H1 (cell line): ENCODE data around the gene HLA-A. TPM values are rescaled to one million over a fixed set of nuclear protein-coding genes. Genes with fewer than 3 reads are reported as not detected.

ENCODE experiments used
- BACH1 ChIP-seq: IDR thresholded peaks from 2 replicates; pipeline ENCODE4 v1.6.1; 2012; ENCODE audit warnings: low read length, improper control_type of control experiment
- GABPA ChIP-seq: IDR thresholded peaks from 2 replicates; pipeline ENCODE4 v1.6.1; 2011; ENCODE audit warnings: mild to moderate bottlenecking, low read length, moderate library complexity, borderline replicate concordance; ENCODE audit not compliant: insufficient read depth
- RAD21 ChIP-seq, 2 experiments: IDR thresholded peaks in 1 of 2; conservative IDR thresholded peaks in 1 of 2; 2 replicates each; pipeline ENCODE4 v1.6.1; 2011; ENCODE audit warnings: low read depth in 2 of 2, low read length in 2 of 2, improper control_type of control experiment in 1 of 2, inconsistent platforms in 1 of 2, mild to moderate bottlenecking in 1 of 2, moderate library complexity in 1 of 2
- RBBP5 ChIP-seq: IDR thresholded peaks from 2 replicates; pipeline ENCODE4 v1.7.1; 2012; ENCODE audit warnings: low read depth, mild to moderate bottlenecking, inconsistent platforms, low read length, moderate library complexity, borderline replicate concordance
- TAF1 ChIP-seq: IDR thresholded peaks from 2 replicates; pipeline ENCODE4 v1.6.1; 2011; ENCODE audit warnings: mild to moderate bottlenecking, low read depth, low read length
- TBP ChIP-seq: IDR thresholded peaks from 2 replicates; pipeline ENCODE4 v1.6.1; 2011; ENCODE audit warnings: low read depth, low read length, improper control_type of control experiment
- polyA plus RNA-seq, 7 experiments: library from polyadenylated mRNA; depleted of rRNA in 3 of 7; stranded (reverse) in 5 of 7; unstranded in 2 of 7; fragments of >200 nt in 5 of 7; fragments of 200-250 nt in 2 of 7; gene quantifications; 1 replicate in 5 of 7; 2 replicates in 1 of 7; 4 replicates in 1 of 7; pipeline versions ENCODE4 v1.2.1 to v1.2.3, GENCODE V29; 2011 to 2013; ENCODE audit warnings: missing spikeins in 2 of 7, mixed read lengths in 2 of 7
- total RNA-seq: library from RNA; stranded (reverse); fragmentation: NEBNext Ultra II Directional; extraction: Animal tissue kit (Norgen Biotek cat#: 25700); gene quantifications from 2 replicates; pipeline ENCODE4 v1.2.1, GENCODE V29; 2021
- TF ChIP-seq, protein P1 (sequence below): fragments of 300-600 bp; sonication (generic); IDR thresholded peaks from 2 replicates; pipeline ENCODE4 v1.7.1; 2012; ENCODE audit warnings: low read length, moderate library complexity, mild to moderate bottlenecking, inconsistent platforms; ENCODE audit not compliant: insufficient replicate concordance
- TF ChIP-seq, protein P2 (sequence below): IDR thresholded peaks from 2 replicates; pipeline ENCODE4 v1.6.1; 2012; ENCODE audit warnings: inconsistent platforms

HLA-A gene
- total and polyA plus RNA-seq, 2 of the 8 experiments (the other 6 are each of a cell fraction or from before 2014, with no cell fraction given): 221 to 474 TPM

GRCh38 chr6:29942275-29943052 lies at the start of gene HLA-A (continued):
- TF ChIP-seq, protein P1, sequence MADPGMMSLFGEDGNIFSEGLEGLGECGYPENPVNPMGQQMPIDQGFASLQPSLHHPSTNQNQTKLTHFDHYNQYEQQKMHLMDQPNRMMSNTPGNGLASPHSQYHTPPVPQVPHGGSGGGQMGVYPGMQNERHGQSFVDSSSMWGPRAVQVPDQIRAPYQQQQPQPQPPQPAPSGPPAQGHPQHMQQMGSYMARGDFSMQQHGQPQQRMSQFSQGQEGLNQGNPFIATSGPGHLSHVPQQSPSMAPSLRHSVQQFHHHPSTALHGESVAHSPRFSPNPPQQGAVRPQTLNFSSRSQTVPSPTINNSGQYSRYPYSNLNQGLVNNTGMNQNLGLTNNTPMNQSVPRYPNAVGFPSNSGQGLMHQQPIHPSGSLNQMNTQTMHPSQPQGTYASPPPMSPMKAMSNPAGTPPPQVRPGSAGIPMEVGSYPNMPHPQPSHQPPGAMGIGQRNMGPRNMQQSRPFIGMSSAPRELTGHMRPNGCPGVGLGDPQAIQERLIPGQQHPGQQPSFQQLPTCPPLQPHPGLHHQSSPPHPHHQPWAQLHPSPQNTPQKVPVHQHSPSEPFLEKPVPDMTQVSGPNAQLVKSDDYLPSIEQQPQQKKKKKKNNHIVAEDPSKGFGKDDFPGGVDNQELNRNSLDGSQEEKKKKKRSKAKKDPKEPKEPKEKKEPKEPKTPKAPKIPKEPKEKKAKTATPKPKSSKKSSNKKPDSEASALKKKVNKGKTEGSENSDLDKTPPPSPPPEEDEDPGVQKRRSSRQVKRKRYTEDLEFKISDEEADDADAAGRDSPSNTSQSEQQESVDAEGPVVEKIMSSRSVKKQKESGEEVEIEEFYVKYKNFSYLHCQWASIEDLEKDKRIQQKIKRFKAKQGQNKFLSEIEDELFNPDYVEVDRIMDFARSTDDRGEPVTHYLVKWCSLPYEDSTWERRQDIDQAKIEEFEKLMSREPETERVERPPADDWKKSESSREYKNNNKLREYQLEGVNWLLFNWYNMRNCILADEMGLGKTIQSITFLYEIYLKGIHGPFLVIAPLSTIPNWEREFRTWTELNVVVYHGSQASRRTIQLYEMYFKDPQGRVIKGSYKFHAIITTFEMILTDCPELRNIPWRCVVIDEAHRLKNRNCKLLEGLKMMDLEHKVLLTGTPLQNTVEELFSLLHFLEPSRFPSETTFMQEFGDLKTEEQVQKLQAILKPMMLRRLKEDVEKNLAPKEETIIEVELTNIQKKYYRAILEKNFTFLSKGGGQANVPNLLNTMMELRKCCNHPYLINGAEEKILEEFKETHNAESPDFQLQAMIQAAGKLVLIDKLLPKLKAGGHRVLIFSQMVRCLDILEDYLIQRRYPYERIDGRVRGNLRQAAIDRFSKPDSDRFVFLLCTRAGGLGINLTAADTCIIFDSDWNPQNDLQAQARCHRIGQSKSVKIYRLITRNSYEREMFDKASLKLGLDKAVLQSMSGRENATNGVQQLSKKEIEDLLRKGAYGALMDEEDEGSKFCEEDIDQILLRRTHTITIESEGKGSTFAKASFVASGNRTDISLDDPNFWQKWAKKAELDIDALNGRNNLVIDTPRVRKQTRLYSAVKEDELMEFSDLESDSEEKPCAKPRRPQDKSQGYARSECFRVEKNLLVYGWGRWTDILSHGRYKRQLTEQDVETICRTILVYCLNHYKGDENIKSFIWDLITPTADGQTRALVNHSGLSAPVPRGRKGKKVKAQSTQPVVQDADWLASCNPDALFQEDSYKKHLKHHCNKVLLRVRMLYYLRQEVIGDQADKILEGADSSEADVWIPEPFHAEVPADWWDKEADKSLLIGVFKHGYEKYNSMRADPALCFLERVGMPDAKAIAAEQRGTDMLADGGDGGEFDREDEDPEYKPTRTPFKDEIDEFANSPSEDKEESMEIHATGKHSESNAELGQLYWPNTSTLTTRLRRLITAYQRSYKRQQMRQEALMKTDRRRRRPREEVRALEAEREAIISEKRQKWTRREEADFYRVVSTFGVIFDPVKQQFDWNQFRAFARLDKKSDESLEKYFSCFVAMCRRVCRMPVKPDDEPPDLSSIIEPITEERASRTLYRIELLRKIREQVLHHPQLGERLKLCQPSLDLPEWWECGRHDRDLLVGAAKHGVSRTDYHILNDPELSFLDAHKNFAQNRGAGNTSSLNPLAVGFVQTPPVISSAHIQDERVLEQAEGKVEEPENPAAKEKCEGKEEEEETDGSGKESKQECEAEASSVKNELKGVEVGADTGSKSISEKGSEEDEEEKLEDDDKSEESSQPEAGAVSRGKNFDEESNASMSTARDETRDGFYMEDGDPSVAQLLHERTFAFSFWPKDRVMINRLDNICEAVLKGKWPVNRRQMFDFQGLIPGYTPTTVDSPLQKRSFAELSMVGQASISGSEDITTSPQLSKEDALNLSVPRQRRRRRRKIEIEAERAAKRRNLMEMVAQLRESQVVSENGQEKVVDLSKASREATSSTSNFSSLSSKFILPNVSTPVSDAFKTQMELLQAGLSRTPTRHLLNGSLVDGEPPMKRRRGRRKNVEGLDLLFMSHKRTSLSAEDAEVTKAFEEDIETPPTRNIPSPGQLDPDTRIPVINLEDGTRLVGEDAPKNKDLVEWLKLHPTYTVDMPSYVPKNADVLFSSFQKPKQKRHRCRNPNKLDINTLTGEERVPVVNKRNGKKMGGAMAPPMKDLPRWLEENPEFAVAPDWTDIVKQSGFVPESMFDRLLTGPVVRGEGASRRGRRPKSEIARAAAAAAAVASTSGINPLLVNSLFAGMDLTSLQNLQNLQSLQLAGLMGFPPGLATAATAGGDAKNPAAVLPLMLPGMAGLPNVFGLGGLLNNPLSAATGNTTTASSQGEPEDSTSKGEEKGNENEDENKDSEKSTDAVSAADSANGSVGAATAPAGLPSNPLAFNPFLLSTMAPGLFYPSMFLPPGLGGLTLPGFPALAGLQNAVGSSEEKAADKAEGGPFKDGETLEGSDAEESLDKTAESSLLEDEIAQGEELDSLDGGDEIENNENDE: no peak
- TF ChIP-seq BACH1 (no peak), GABPA (no peak), TBP (peak; percentile 91), RBBP5 (no peak), TAF1 (peak; percentile 94), RAD21 (IDR thresholded peaks at IDR 0.05 in 1 of 2, conservative IDR thresholded peaks at IDR 0.05 in 1 of 2; ENCODE audit: low read depth in 2 of 2, low read length in 2 of 2) (no peak)
- TF ChIP-seq, protein P2, sequence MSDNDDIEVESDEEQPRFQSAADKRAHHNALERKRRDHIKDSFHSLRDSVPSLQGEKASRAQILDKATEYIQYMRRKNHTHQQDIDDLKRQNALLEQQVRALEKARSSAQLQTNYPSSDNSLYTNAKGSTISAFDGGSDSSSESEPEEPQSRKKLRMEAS: peak; percentile 76
